Occipital lobe (tissue), 2 donors: ENCODE results near the gene CCNT2. TPM values are rescaled to one million over a fixed set of nuclear protein-coding genes. Genes with fewer than 3 reads are reported as not detected.
"Not testable (repeated sequence)": the region's sequence is repeated elsewhere in the genome, so short reads cannot be mapped to it uniquely, and the experiment has no call there.

ENCODE experiments used
- DNase-seq: peaks from one replicate; lab custom pipeline; 2025; lab: John Stamatoyannopoulos, UW
- total RNA-seq: library from RNA; depleted of rRNA; stranded (reverse); fragments of >200 nt; gene quantifications from one replicate; pipeline ENCODE4 v1.2.3, GENCODE V29; 2014

The CCNT2 gene
- total RNA-seq, 1 donor from 2014 or later = 106 TPM

DNA sequence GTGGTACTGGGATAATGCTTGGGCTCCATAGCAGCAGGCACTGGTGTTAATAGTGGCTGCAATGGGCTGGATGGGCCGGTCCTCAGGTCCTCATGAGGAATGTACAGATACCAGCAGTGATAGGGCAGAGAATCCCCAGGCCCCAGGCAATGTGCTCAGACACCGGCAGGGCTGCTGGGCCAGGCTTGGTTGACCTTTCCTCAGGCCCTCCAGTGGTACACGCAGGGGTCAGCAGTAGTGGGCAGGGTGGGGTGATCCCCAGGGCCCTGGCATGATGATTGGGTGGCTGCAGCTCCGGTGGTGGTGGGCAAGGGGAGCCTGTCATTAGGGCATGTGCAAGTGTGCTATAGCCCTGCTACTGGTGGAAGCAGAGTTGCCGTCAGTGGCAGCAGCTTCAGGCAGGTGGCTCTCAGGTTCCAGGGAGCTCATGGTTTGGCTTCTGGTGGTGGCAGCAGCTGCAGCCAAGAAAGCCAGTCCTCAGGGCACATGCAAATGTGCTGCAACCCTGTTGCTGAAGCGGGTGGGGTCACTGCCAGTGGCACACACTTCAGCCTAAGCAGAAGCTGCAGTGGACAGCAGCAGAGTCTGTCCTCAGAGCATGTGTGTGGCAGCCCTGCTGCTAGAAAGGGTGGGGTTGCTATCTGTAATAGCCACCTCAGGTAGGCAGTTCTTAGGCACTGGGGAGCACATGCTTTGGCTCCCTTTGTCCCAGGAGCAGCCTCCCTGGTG, 56.8 kb downstream of the CCNT2 start:
- DNase-seq = no peak

- no peak for DNase-seq
Measured at GRCh38 chr2:134976074-134976702, 57.6 kb downstream of the CCNT2 start.

GRCh38 chr2:134977104-134977503, 58.5 kb downstream of the CCNT2 start:
- DNase-seq = not testable (repeated sequence)

GRCh38 chr2:134979221-134979620, 60.6 kb downstream of the CCNT2 start:
- no peak for DNase-seq

DNA sequence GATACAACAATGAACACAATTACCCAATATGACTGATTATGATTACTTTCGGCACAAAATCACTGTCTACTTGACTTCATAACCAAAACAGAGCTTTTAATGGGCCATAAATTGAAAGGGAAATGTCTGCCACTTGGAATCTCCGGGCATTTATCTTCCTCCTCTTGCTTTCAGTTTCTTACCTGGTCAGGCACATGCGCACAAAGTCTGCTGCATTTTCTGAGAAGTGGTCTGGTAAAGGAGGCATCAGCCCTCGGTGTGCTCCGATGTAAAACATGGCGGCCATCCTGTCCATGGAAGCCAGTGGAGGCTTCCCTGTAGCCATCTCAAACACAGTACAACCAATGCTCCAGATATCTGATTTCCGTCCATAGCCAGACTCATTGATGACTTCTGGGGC, 62.0 kb downstream of the CCNT2 start:
- no peak for DNase-seq

DNA sequence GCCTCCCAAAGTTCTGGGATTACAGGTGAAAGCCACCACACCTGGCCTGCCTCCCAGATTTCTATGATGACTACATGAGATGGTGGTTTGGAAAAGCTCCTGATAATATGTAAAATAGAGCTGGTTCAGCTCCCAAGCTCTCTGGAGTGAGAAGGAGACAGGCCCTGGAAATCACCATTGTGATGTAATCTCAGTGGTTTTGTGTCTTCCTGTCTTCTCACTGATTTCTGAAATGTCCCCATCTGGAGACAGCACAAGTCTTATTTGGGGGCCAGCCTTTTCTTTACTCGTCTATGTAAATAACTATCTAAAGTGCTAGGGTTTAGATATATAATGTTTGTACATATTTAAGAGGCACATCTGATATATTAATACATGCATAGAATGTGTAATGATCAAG, 64.0 kb downstream of the CCNT2 start:
- DNase-seq = no peak

DNA sequence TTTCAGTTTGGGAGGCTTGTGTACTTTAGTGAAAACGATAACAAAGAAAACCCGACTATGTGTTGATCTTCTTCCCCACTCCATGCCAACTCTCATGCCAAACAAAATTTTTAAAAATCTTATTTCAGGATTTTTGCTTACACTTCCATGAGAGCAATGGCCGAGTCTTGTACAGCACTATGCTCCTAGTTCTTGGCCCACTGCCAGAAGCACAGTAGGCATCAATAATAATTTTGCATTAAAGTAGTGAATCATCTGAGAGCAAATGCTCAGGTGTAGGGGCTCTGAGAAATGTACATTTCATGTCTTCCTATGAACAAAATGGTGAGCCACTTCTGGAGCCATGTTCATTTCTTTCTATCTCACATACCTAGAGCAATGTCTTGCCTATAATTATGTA, 66.4 kb downstream of the CCNT2 start:
- no peak for DNase-seq

- DNase-seq = no peak
Measured at GRCh38 chr2:134988994-134989605, 70.5 kb downstream of the CCNT2 start.

DNA sequence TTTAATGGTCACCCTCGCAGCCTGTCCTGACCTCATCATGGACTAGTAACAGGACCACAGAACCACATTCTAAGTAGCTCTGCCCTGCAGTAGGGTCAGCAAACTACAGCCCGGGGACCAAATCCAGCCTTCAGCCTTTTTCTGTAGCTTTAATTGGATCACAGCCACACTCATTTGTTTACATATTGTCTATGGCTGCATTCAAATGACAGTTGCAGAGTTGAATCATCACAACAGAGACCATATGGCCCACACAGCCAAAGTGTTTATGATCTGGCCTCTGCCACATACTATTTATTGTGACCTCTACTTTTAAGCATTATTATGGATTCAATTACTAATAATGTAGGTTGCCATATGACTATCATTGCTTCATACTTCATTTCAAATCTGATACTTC, 80.9 kb downstream of the CCNT2 start:
- DNase-seq = no peak

GRCh38 chr2:135002836-135003235, 84.2 kb downstream of the CCNT2 start:
- no peak for DNase-seq

- DNase-seq = peak; percentile 68
Measured at GRCh38 chr2:135004005-135004746, 85.6 kb downstream of the CCNT2 start.

GRCh38 chr2:135005753-135006152, 87.1 kb downstream of the CCNT2 start:
- no peak for DNase-seq

Other genes starting within 250 kb of the CCNT2 start
- gene TMEM163, start 199.8 kb upstream of the CCNT2 start, total RNA-seq = 14.3 TPM
- not detected for gene ACMSD, start 80.2 kb upstream of the CCNT2 start, total RNA-seq
- gene MAP3K19, start 128.6 kb downstream of the CCNT2 start, total RNA-seq = 0.78 TPM
- gene RAB3GAP1, start 133.5 kb downstream of the CCNT2 start, total RNA-seq = 89.7 TPM